Activated CD8-positive, alpha-beta memory T cell treated with anti-CD3 and anti-CD28 coated beads, Interleukin-2, amount 50 U/mL, for 48 hours (primary cell): ENCODE data around the gene RGCC.
A peak's percentile ranks its signal among the peaks of the same experiment; 100 is the strongest.

Experiments used
- DNase-seq: peaks from one replicate; pipeline ENCODE4 v3.0.0-alpha.2; 2020

Gene RGCC

DNA sequence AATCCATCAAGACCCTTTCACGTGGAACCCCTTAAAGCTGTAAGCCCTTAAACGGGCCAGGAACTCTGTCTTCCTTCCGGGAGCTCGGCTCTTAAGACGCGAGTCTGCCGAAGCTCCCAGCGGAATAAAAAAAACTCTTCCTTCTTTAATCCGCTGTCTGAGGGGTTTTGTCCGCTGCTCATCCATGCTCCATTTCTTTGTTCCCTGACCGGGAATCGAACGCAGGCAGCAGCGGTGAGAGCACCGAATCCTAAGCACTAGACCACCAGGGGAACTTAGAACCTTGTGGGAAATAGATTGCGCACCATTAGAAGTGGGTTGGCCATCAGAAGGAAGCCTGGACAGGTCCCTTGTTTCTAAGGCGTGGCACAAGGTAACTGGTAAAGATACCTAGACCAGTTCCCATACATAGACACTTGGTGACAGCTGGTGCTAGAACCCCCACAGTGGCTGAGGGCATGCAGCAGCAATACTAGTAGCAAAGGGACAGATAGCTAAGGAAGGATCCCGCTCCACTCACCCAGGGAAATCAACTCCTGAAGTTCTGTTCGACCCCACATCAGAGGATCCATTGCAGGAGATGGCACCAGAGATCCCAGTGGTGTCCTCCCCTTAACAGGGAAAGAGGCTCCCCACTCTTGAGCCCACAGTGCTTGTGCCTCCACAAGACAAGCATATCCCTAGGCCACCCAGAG, 1.5 kb upstream of the RGCC start:
- DNase-seq, result no peak

DNA sequence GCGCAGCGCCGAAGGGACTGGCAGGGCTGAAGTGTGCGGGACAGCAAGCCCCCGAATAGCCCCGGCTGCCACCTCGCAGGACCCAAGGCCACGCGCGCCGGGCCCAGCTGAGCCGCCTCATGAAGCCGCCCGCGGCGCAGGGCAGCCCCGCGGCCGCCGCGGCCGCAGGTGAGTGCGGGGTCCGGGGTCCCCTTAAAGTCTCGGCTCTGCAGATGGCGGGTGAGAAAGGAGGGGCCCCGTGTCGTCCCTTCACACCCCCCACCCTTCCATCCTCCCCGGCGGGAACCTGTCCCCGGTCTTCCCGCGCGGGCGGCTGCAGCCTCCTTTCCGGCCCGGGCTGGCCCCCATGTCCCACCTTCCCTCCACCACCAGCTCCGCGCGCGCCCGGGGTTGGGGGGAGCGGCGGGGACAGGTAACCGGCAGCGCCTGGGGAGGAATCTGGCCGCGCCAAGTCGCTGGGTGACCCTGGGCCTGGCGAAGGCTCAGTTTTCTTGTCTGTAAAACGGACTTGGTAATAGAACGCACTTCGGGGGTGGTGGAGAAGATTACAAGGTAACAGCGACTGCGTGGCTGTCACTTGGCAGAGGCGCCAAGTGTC, 338 bp downstream of the RGCC start:
- DNase-seq, result peak; percentile 76

DNA sequence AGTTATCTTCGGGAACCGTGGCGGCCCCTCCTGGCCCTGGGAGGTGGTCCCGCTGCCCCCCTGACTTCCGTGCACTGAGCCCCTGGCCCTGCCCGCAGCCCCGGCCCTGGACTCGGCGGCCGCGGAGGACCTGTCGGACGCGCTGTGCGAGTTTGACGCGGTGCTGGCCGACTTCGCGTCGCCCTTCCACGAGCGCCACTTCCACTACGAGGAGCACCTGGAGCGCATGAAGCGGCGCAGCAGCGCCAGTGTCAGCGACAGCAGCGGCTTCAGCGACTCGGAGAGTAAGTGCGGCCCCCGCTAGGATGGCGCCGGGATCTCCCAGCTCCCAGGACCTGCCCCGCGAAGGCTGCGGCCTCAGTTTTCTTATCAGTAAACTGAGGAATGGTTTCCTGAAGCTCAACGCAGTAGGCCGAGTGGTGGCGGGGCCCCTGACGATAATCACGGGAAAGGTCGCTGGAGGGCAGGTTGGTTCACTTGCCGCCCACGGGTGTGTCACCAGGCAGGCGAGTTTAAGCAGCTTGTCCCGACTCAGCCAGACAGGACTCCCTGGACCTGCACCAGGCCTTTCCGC, 924 bp downstream of the RGCC start:
- DNase-seq, result peak; percentile 80

DNA sequence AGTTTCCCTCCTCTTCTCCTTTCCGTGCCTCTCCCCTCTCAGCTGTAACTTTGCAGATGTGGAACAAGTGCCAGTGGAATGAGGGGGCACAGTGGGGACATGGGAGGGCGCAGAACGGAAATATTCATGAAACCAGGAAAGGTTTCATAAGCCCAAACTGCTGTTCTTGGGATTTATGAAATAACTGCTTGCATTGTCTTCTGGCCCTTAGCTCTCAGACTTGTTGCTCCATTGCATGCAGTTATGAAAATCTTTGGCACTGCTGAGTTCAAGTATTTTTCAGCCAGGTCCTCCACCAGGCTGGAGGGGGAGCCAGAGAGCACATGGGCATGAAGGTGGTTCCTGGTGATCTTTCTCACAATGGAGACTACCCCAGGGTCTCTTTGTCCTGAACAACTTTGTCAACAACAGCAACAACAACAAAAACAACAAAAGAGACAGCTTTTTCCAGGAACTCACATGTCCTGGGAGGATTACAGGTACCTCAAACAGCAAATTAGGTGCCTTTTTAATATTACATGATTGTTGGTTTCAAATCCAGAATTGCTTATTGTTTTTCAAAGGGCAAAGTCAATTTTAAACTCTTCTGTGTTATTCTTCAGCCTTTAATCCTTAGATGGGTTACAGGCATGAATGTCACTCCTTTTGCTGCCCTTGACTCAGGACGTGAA, 1.5 kb downstream of the RGCC start:
- DNase-seq, result no peak

DNA sequence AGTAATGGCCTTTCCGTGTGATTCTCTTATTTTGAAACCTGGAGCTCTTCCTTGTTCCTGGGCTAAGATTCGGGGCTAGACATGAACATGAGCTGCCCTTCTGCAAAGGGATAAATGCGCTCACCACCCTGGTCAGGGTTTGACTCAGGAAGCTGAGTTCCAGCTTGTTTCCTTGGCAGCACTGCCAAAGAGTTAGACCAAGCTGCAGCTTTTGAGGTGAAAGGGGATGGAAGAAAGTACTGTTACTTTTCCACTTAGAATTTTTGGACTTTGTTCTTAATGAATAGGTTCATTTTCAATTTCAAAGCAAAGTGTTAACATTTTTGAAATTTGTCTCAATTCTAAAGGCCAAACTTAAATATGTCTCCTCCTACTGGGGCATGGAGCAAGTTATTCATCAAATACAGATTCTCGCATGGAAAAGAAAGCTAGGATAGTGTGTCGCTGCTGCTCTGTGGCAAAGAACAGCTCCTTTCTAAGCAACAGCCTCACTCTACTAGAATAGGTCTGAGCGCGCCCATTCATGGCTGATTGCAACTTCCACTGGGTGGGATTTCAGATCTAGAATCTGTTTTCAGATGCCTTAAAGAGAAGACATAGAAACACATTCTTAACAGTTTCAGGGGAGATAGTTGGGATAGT, 2.2 kb downstream of the RGCC start:
- DNase-seq, result no peak

DNA sequence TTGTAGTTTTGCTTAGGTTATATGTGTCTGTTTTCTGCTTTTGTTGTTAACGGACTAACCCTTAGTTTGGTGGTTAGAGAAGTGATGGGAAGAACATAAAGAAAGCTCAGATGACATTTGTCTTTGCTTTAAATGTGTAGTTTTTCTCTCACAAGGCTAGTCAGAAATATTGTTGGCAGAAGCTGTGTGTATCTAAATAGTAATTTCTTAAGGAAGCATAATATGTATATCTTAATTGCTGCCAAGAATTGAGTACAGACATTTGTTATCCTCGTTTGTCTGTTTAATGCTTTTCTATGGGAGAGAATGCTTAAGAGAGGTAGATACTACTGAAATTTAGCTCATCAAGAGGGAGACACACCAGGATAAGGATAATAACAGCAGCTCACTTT, 2.7 kb downstream of the RGCC start:
- no peak for DNase-seq

DNA sequence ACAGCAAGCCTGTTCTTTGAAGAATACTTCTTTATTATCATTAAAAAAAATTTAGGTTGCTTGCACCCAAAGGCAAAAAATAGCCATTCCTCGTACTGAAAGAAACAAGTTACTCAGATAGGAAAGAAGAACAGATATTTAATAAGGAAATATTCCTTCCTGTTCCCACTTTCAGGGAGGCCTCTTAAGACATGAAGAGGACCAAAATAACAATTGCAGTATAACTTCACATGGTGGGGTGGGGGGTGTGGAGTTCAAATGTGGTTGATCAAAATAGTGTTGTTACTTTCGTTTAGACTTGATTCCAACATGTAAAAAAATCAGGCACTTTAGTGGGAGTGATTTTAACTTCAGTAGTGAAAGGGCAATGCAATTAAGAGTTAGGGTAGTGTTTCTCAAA, 3.6 kb downstream of the RGCC start:
- DNase-seq, result no peak

DNA sequence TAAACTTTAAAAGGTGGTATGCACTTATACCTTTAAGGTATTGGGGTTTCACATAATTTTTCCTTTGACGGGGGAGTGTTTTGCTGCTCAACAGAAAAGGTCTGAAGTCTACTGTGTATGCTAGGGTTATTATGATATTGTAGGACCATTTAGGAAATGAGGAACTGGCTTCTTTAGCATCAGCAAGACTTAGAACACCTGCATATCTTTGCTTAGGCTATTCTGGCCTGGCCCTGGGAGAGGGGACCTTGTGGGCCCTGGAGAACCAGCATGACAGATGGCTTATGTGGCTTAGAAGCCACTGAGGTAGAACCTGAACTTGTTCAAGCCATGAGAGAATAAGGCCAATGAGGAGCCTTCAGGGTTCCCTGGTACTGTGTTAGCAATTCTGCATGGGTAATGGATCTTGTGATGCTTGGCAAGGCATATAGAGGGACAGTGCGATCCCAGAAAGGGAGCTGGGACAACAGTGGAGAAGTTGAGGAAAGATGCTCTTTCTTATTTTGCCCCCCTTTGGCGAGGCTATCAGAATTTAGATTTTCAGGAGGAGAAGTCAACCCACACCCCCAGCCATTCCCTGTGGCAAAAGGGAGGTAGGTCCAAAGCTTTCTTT, 4.3 kb downstream of the RGCC start:
- DNase-seq, result no peak

DNA sequence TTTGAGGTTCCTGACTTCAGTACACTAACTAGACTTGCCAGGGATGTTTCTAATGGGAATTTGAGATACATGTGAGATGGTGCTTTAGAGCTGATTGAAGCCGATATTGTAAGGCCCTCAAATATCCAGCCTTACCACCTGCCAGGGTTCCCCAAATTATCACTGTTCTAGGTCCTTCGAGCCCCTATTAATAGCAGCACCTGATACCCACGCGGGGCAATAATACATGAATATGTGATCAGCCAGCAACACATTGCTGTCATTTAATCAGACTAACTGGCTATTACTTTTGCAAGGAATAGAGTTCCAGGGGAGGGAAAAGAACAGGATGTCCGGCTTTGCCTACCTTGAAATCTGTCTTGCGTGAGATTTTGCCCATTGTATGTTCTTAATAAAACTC, 5.1 kb downstream of the RGCC start:
- DNase-seq, result no peak

DNA sequence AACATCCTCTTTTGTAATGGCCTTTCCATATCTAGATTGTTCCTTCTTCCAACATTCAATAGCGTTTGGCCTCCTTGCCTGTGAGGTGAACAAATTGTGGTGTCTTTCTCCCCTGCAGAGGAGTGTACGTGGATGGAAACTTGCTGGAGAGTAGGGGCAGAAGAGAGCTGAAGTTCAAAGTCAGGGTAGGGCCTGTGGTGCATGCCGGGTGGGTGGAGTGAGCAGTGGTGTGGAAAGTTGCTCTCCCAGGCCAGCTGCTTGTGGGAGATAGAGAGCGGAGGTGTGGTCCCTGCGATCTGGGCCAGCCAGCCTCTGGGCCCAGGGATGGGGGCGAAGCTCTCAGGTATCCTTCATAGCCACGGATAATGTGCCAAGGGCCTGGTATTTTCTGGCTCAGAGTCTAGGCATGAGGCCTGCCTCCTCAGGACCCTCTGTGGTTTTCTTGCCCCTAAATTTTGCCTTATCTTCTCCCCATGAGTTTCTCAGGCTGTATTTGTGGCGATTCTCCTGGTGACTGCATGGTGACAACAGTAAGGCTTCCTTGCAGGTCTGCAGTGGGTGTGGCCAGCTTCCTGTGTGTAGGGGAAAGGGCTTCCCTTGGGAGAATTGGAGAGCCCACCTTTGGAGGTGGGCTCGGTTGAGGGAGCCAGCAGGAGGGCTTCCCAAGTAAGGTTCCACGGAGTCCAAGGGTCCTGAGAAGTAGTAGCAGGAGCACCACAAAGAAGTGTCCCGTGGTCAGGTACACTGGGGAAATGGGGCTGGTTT, 6.7 kb downstream of the RGCC start:
- DNase-seq, result peak; percentile 71

DNA sequence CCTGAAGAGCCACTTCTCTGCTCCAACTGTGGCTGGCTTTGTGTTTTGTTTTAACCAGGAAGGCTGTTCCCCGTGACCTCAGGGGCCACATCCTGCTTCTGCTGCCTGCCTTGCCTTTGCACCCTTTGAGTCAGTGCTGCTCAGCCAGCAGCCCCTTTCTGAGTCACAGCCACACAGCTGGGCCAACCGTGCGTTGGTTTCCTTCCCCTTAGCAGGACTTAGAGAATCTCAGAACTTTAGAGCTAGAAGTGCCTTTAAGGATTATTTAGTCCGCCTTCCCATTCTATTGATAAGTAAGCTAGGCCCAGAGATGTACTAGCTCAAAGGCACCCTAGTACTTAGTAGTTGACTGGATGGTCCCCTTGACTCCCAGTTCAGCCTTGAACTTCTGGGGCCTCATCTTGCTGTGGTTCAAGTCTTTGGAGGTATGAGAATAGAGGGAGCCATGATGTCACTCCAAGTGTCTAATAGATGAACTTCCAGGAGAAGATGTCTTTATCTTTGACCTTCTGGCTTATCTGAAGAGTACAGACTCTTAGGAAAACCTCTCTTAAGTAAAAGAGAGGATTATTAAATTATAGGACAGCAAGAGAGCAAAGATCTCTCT, 8.0 kb downstream of the RGCC start:
- peak; percentile 87 for DNase-seq

DNA sequence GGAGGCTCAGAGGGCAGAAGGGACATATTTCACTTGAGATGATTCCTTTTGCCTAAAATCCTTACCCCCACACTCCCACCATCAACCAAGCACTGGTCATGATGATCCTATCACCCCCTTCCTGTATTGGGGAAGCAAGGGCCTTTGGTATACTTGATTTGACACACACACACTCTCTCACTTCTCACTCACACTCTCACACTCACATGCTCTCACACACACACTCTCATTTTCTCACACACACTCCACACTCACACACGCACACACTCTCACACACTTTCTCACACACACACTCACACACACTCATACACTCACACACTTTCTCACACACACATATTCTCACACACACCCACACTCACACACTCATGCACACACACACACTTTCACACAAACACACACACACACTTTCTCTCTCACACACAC, 8.6 kb downstream of the RGCC start:
- DNase-seq, result no peak

DNA sequence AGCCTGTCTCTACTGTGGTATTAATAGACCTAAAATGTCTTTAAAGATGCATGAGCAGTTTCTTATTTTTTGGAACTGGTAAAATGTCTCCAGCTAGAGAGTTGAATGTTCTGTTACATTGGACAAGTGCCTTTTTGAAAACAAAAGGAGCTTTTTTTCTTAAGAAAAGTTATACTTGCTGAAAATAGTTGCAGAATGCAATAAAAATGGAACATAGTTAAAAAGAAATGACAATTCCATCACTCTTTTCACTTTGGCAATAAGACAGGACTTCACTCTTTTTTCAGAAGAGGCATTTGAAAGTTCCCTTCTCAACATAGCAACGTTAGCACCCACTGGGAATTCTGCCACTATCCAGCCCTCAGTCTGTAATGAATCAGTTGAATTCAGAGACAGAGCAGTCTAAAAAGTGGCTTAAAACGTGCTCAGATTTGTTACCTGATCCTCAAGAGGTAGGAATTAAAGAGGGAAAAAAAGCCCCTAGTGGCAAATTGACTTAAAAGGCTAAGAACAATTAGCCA, 10.1 kb downstream of the RGCC start:
- DNase-seq, result no peak

DNA sequence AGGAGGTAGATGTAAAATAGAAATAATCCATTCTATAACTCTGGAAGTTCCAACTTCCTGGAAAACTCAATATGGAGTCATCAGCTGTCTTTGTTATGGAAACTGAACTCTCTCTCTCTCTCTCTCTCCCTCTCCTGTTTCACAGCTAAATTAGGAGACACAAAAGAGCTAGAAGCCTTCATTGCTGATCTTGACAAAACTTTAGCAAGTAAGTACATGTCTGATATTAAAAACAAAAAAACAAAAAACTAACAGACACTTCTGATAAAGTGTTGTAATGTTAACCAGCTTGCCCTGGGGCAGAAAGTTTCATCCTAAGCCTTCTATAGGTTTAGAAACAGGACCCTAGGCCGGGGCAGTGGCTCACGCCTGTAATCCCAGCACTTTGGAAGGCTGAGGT, 11.3 kb downstream of the RGCC start:
- DNase-seq, result no peak

DNA sequence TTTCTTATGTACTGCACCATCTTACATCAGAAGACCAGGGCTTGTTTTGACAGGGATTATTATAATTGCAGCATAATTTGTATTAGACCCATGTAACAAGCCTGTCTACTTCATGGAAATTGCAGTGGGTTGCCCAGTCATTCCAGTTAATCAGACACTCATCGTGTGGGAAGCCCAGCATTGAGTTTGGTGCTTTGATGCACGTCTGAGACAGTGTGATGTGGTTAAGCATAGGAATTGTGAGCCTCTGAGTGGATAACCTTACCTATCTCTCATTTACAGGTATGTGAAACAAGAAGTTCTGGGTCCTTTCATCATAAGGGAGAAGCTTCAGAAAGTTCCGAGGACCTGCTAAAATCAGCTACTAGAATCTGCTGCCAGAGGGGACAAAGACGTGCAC, 12.8 kb downstream of the RGCC start:
- DNase-seq, result no peak

DNA sequence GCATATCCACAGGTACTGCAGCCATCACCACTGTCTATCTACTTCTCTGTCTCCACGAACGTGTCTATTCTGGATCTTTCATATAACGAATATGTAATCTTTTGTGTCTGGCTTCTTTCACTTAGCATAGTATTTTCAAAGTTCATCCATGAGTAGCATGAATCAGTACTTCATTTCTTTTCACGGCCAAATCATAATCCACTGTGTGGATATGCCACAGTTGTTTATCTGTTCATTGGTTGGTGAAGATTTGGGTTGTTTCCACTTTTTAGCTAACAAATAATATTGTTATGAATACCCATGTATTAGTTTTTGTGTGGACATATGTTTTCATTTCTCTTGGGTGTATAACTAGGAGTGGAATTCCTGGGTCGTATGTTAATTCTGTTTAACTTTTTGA, 14.4 kb downstream of the RGCC start:
- no peak for DNase-seq

DNA sequence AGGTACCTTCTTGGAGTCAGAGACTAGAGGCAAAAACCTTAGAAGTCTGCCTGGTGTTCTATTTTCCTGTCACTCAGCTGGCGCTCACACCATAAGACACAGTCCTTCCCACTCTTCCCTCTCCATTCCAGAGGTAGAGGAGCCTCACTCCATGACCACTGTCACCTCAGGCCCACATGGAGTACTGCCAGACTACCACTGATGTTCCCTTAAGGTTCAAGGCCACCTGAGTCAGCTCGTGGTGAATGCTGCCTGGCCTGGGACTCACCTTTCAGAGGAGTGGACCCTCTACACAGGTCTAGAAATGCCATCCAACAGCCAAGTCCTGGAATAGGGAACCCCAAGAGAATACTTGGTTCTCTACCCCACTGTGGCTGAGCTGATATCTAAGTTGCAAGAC, 29.9 kb downstream of the RGCC start:
- no peak for DNase-seq

DNA sequence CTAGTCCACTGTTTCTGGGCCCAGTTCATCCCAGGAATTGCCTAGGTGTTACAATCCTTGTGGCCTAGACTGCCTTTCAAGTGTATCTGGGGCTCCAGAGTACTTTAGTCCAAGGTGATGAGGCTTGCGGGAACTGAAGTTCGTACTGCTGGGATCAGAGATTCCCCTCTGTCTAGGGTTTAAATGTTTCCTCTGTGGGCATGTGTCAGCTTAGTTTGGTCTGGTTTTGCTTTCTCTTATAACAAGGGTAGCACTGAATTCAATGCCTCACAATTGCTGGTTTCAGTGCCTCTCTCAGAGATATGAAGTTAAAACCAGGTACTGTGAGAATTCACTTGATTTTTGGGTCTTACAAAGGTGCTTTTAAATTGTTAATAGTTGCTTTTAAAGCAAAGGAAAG, 30.8 kb downstream of the RGCC start:
- no peak for DNase-seq

DNA sequence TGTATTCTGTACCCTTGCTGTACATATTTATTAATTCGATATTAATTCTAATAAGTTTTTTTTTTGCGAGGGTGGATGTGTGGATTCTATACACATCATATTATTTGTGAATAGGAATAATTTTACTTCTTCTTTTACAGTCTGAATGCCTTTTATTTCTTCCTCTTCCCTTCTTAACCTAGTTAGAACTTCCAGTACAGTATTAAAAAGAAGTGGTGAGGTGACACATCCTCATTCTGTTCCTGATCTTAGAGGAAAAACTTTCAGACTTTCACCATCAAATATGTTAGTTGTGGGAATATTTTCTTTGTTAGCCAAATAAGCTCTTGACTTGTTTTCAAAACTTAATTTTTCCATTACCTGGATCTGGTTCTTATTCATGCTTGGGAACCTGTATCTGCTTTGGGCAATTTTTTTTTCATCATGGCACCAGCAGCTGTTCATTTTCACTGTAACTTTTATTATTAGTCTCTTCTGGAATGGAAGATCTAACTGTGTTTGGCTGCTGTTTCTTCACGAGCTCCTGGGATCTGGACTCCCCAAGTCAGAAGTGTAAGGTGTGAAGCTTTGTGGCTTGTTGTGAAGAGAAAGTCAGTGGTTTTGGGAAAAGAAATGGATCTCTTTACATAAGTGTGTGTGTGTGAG, 33.1 kb downstream of the RGCC start:
- no peak for DNase-seq

DNA sequence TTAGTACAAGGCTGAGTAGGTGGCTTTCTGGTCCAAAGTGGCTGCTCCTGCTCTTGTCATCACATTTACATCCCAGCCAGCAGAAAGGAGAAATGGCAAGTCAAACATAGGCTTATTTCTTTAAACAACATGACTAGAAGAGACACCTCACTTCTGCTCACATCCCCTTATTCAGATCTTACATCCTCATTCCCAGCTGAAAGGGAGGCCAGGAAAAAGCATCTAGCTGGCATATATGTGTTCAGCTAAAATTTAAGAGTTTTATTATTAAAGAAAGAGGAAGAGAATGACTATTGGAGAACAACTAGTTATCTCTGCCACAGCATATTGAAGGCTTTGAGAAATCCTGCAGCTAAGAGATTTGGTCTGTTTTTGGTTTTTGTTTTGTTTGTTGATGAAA, 34.1 kb downstream of the RGCC start:
- no peak for DNase-seq
